Measurements from ENCODE around the gene DLK2. TPM values are rescaled to one million over a fixed set of nuclear protein-coding genes. Genes with fewer than 3 reads are reported as not detected.

DLK2 gene
- total and polyA plus RNA-seq, 2 experiments from 2014 or later, result 0.21 to 0.47 TPM

- TF ChIP-seq EZH2 (IDR thresholded peaks at IDR 0.05; ENCODE audit: low read depth, unreplicated experiment) (no peak), JUNB (IDR thresholded peaks at IDR 0.05; ENCODE audit: unreplicated experiment) (no peak), STAT1 (IDR thresholded peaks at IDR 0.05; ENCODE audit: unreplicated experiment) (no peak)
- TF ChIP-seq, protein P1, sequence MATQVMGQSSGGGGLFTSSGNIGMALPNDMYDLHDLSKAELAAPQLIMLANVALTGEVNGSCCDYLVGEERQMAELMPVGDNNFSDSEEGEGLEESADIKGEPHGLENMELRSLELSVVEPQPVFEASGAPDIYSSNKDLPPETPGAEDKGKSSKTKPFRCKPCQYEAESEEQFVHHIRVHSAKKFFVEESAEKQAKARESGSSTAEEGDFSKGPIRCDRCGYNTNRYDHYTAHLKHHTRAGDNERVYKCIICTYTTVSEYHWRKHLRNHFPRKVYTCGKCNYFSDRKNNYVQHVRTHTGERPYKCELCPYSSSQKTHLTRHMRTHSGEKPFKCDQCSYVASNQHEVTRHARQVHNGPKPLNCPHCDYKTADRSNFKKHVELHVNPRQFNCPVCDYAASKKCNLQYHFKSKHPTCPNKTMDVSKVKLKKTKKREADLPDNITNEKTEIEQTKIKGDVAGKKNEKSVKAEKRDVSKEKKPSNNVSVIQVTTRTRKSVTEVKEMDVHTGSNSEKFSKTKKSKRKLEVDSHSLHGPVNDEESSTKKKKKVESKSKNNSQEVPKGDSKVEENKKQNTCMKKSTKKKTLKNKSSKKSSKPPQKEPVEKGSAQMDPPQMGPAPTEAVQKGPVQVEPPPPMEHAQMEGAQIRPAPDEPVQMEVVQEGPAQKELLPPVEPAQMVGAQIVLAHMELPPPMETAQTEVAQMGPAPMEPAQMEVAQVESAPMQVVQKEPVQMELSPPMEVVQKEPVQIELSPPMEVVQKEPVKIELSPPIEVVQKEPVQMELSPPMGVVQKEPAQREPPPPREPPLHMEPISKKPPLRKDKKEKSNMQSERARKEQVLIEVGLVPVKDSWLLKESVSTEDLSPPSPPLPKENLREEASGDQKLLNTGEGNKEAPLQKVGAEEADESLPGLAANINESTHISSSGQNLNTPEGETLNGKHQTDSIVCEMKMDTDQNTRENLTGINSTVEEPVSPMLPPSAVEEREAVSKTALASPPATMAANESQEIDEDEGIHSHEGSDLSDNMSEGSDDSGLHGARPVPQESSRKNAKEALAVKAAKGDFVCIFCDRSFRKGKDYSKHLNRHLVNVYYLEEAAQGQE (IDR thresholded peaks at IDR 0.05; ENCODE audit: unreplicated experiment), result no peak
Observed at GRCh38 chr6:43437700-43438099, 17.6 kb downstream of the DLK2 start (continued).

DNA sequence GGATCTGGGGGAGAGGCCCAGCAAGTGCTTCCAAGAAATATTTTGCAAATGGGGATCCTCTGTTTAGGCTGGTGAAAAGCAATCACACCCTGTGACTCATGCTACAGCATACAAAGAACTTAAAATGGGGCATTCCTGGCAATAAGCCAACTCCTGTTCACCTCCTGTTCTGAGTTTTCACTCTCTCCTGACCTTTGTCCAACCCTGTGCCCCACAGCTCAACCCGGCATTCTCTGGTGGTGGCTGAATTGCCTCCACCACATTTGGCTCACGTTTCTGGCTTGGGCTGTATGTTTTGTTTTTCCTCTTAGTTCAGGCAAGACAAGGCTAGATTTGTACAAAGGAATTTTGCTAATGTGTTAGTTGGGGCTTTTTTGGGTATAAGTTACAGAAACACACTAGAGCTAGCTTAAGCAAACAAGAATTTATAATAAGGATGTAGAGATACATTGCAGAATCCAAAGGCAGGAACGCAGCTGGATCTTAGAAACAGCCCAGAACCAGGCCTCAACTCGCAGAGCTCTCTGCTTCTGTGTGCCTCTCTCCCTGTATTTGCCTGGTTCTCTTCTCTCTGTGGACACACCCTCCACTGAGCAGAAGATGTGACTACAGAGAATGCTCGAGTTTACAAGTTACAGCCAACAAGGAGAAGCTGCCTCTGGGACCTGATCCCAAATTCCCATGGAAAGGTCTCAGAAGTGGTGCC, 18.6 kb downstream of the DLK2 start:
- Histone ChIP-seq H2AFZ (no peak overlapping the region), H4K20me1 (replicated peaks; ENCODE audit: insufficient read depth) (no peaks in the 10 kb centered on the region), H3K36me3 (ENCODE audit: insufficient read depth) (no peaks in the 10 kb centered on the region), H3K79me2 (replicated peaks; ENCODE audit: insufficient read depth) (no peaks in the 10 kb centered on the region), H3K9me2 (ENCODE audit: insufficient read depth) (no peaks in the 10 kb centered on the region), H3K4me3 (no peak overlapping the region), H3K27me3 (ENCODE audit: insufficient read depth) (no peaks in the 10 kb centered on the region), H3K4me2 (no peak overlapping the region), H3K27ac (ENCODE audit: low read depth) (no peak overlapping the region), H3F3A (replicated peaks; ENCODE audit: low read depth) (no peaks in the 10 kb centered on the region), H3K4me1 (ENCODE audit: insufficient read depth) (no peaks in the 10 kb centered on the region)
- DNase-seq (ENCODE audit: low spot score) (no peak), ATAC-seq (no peak)
- Mint-ChIP-seq H3K27ac (no peak overlapping the region), H3K4me3 (no peak overlapping the region), H3K4me1 (no peaks in the 10 kb centered on the region; the same call in 2 of the 3 replicates), H3K9me3 (no peaks in the 10 kb centered on the region), H3K36me3 (ENCODE audit: low read depth) (peaks cover 2% of the 10 kb centered on the region; the same call in 2 of the 3 replicates), H3K27me3 (ENCODE audit: insufficient read depth, low read depth, poor library complexity) (peaks cover 7% of the 10 kb centered on the region)
- TF ChIP-seq JUNB (IDR thresholded peaks at IDR 0.05; ENCODE audit: unreplicated experiment) (no peak), ZNF331 (CRISPR knock-in tag; IDR thresholded peaks at IDR 0.05; ENCODE audit: low read depth) (no peak), EZH2phosphoT487 (IDR thresholded peaks at IDR 0.05; ENCODE audit: unreplicated experiment) (no peak), EZH2 (IDR thresholded peaks at IDR 0.05; ENCODE audit: low read depth, unreplicated experiment) (no peak), NANOG (IDR thresholded peaks at IDR 0.05; ENCODE audit: borderline replicate concordance) (no peak), POLR2AphosphoS5 (IDR thresholded peaks at IDR 0.05; ENCODE audit: low read depth) (no peak), ETS1 (IDR thresholded peaks at IDR 0.05) (no peak), CREB1 (CRISPR knock-in tag; IDR thresholded peaks at IDR 0.05; ENCODE audit: low read depth) (no peak), STAT1 (IDR thresholded peaks at IDR 0.05; ENCODE audit: unreplicated experiment) (no peak)
- TF ChIP-seq, protein P1 (IDR thresholded peaks at IDR 0.05; ENCODE audit: unreplicated experiment), result no peak
- TF ChIP-seq, protein P2, sequence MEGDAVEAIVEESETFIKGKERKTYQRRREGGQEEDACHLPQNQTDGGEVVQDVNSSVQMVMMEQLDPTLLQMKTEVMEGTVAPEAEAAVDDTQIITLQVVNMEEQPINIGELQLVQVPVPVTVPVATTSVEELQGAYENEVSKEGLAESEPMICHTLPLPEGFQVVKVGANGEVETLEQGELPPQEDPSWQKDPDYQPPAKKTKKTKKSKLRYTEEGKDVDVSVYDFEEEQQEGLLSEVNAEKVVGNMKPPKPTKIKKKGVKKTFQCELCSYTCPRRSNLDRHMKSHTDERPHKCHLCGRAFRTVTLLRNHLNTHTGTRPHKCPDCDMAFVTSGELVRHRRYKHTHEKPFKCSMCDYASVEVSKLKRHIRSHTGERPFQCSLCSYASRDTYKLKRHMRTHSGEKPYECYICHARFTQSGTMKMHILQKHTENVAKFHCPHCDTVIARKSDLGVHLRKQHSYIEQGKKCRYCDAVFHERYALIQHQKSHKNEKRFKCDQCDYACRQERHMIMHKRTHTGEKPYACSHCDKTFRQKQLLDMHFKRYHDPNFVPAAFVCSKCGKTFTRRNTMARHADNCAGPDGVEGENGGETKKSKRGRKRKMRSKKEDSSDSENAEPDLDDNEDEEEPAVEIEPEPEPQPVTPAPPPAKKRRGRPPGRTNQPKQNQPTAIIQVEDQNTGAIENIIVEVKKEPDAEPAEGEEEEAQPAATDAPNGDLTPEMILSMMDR (conservative IDR thresholded peaks at IDR 0.05; ENCODE audit: low read depth in 2 of 2), result no peak

Data from GM23338 (cell line).